GM12865 (cell line): Measurements from ENCODE around the gene C1QA.

Experiments used
- DNase-seq: peaks from one replicate; pipeline ENCODE4 v3.0.0; 2010; ENCODE audit warnings: low read depth
- H3K4me3 ChIP-seq: 2 replicates; pipeline ENCODE4 v1.5.1; 2011; ENCODE audit warnings: mild to moderate bottlenecking, low read depth, low read length, control low read depth
- CTCF ChIP-seq: IDR thresholded peaks from 2 replicates; pipeline ENCODE4 v1.5.1; 2011; ENCODE audit warnings: low read length, control low read depth, low read depth, inconsistent platforms; ENCODE audit not compliant: insufficient read depth; ENCODE audit errors: missing control alignments

The C1QA gene

DNA sequence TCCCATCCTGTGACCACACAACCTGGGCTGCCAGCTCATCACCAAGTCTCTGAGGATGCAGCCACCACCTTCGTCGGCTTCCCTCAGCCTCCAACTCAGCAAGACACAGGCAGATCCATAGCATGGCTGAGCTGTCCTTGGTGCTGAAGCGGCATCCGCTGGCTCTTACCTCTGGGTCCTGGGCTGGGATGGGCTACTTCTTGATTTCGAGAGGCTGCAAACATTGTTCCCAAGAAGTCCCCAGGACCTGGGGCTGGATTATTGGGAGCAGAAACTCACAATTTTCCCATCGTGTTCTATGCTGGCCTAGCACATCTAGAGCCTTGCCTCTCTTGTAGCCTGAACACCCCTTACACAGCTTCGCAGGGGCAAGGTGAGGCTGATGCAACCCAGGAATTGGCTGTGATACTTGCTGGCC is 24.9 kb upstream of the C1QA start:
- peak; percentile 21 for DNase-seq
- H3K4me3 ChIP-seq = no peak overlapping the region
- no peak for TF ChIP-seq CTCF

GRCh38 chr1:22612671-22613571 is 23.5 kb upstream of the C1QA start:
- no peak overlapping the region for H3K4me3 ChIP-seq
- DNase-seq = no peak
- no peak for TF ChIP-seq CTCF

DNA sequence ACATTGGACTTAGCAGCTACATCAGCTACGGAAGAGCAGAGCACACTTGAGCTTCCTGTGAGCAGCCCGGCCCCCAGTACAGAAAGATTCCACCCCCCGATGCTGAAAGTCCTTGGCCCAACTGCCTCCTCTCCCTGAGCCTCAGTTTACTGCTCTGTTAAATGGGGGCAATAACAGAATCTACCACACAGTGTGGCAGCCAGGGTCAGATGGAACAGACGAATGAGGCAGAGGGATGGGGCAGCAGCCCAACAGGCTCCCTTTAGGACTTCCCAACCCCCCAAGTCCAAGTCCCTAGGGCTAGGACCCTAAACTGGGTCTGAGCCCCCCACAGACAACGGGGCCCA is 22.9 kb upstream of the C1QA start:
- TF ChIP-seq CTCF = no peak
- H3K4me3 ChIP-seq = no peak overlapping the region
- no peak for DNase-seq

DNA sequence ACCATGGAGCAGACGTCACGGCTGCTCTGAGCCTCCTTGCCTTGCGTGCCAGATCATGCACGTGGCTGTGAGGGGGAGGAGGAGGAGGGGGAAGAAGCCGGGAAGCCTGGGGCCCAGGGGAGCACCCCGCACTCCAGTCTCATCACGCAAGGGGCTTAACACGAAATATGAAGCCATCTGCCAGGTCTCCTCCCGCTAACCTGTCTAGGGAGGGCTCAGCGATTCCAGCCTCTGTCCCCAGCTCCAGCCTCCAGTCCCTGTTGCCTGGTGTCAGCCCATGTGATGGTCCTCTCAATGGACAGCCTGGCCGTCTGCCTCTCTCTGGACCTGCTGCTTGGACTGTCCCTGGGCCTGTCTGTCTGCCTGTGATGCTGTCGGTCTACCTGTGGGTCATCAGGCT is 22.5 kb upstream of the C1QA start:
- no peak for DNase-seq
- H3K4me3 ChIP-seq = no peak overlapping the region

DNA sequence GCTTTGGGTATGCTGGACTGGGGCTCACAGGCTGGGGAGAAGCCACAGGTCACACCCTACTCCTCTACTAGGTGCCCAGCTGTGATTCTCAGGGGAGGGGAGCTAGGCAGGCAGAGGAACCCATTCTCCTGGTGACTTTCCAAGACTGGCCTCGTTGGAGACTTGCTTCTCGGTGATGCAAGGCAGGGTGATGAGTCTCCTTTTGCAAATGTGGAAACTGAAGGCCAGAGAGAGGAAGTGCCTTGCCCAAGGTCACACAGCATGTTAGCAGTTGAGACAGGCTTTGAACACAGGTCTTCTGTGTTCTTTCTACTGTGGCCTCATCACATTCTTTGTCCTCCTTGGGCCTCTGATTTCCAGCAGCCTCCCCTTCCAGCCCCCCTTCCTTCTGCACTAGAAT is 20.5 kb upstream of the C1QA start:
- H3K4me3 ChIP-seq = no peak overlapping the region
- TF ChIP-seq CTCF = no peak
- no peak for DNase-seq

More for the DNA sequence above, 22.5 kb upstream of the C1QA start:
- TF ChIP-seq CTCF = no peak

GRCh38 chr1:22616571-22616970 is 19.9 kb upstream of the C1QA start:
- TF ChIP-seq CTCF = no peak
- no peak overlapping the region for H3K4me3 ChIP-seq
- DNase-seq = no peak

DNA sequence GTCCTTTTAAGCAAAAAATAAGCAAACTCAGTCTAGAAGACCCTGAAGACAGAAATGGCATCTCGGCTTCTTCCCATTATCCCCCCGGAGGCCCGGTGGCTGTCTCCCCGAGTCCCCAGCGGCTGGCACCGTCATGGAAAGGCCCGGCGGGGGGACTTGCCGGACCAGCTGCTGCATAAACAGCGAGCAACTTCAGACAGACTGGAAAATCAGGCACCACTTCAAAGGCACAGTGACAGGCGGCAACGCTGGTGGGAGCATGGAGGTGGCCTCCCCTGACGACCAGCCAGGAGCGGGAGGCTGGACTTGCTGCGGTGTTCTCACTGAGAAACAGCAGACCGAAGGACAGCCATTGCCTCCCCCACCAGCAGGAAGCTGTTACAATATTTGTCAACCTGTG is 18.4 kb upstream of the C1QA start:
- TF ChIP-seq CTCF = no peak
- DNase-seq = no peak
- no peak overlapping the region for H3K4me3 ChIP-seq
